HFFc6 (cell line): ENCODE results near the gene PRKD1. TPM values are rescaled to one million over a fixed set of nuclear protein-coding genes. Genes with fewer than 3 reads are reported as not detected.

ENCODE experiments used
- DNase-seq: peaks from one replicate; pipeline ENCODE4 v3.0.0-alpha.2; 2018
- H3K27ac Mint-ChIP-seq: 2 replicates; pipeline ENCODE4 v1.8.0; 2020; ENCODE audit warnings: mild to moderate bottlenecking, mixed read lengths
- H3K27me3 Mint-ChIP-seq: 2 replicates; pipeline ENCODE4 v1.8.0; 2021; ENCODE audit warnings: mild to moderate bottlenecking, moderate library complexity, mixed read lengths; ENCODE audit not compliant: insufficient read depth
- H3K36me3 Mint-ChIP-seq: 2 replicates; pipeline ENCODE4 v1.8.0; 2021; ENCODE audit warnings: low read depth, mixed read lengths
- H3K4me1 Mint-ChIP-seq: 2 replicates; pipeline ENCODE4 v1.8.0; 2020; ENCODE audit warnings: low read depth, mixed read lengths
- H3K4me3 Mint-ChIP-seq: 2 replicates; pipeline ENCODE4 v1.8.0; 2020; ENCODE audit warnings: mild to moderate bottlenecking, moderate library complexity, mixed read lengths
- H3K9me3 Mint-ChIP-seq: 2 replicates; pipeline ENCODE4 v1.8.0; 2020; ENCODE audit warnings: mild to moderate bottlenecking, mixed read lengths
- CTCF ChIP-seq: fragments of 200-600 bp; sonication (generic); IDR thresholded peaks from 2 replicates; pipeline ENCODE4 v1.5.0; 2021; ENCODE audit warnings: antibody characterized with exemption, mild to moderate bottlenecking
- total RNA-seq, 6 experiments: library from RNA; stranded (reverse); fragmentation: NEBNext Ultra II Directional; extraction: Animal tissue kit (Norgen Biotek cat#: 25700); gene quantifications; 2 replicates in 1 of 6; 3 replicates in 5 of 6; pipeline ENCODE4 v1.2.3, GENCODE V29; 2021

Gene PRKD1
- total RNA-seq, 6 experiments from 2014 or later, result 19.1 to 23.9 (median 21.7) TPM

- DNase-seq, result no peak
- H3K27ac Mint-ChIP-seq, result no peak overlapping the region
- no peak overlapping the region for H3K4me3 Mint-ChIP-seq
- TF ChIP-seq CTCF, result no peak
- no peaks in the 10 kb centered on the region for H3K9me3 Mint-ChIP-seq
- H3K36me3 Mint-ChIP-seq, result no peaks in the 10 kb centered on the region
- no peaks in the 10 kb centered on the region for H3K27me3 Mint-ChIP-seq
- H3K4me1 Mint-ChIP-seq, result peaks cover 27% of the 10 kb centered on the region
Observed at GRCh38 chr14:29820785-29821184, 106.9 kb downstream of the PRKD1 start.

DNA sequence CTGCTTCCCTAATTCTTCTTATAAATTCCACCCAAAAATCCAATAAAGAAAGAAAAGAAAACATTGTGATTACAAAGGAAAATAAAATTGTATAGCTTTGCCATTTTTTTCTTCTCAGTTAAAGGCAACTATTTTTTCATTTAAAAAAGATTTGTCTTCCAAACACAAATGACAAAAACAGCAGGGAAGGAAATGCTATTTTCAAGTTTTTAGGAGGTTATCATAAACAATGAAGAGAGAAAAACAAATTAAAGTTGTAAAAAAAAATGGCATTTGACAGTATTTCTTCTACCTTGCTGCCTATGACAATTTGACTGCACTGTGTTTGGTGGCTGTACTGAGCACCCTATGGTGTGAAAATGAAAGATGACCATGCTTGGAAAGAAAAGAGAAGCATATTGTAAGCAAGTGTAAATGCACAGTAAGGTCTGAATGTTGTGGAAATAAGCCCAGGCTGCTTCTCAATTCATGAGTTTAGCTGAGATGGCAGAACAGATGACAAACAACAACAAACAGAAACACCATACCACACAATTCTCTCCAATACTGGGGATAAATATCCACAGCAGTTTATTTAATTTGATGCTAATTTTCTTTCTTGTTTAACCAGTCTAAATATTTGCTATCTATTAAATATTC, 109.8 kb downstream of the PRKD1 start:
- H3K36me3 Mint-ChIP-seq, result no peaks in the 10 kb centered on the region
- no peak for DNase-seq
- H3K4me3 Mint-ChIP-seq, result no peak overlapping the region
- no peak for TF ChIP-seq CTCF
- H3K9me3 Mint-ChIP-seq, result no peaks in the 10 kb centered on the region
- no peak overlapping the region for H3K27ac Mint-ChIP-seq
- H3K27me3 Mint-ChIP-seq, result no peaks in the 10 kb centered on the region; the same call in 1 of the 2 replicates
- peaks cover 21% of the 10 kb centered on the region; the same call in 1 of the 2 replicates for H3K4me1 Mint-ChIP-seq

DNA sequence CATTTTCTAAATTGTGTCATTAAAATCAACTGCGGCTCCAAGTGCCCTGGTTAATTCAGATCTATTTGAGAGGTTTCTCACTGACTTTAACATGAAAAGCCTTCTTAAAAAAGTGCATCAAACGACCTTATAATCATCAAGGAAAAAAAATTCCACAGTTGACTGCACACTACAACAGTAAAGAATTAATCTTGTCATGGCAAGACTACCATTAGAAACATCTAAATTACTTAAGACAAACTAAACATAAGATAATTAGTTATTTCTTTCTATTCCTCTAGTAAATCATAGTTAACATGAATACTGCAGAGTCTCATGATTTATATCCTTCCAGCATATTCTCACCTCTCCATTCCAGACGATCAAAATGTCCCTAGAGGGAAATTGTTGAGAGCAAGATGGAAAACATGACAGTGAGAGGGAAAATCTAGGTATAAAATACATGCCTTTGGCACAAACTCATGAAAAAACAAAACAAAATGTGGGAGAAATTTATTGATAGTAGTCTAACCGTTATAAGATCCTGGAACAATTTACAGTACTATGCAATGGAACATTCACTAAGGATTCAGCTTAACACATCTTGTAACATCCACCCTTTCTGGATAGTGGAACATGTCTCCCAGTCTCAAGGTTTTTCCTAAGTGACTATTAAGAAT, 112.5 kb downstream of the PRKD1 start:
- Mint-ChIP-seq H3K9me3 (no peaks in the 10 kb centered on the region), H3K27ac (no peak overlapping the region), H3K4me3 (no peak overlapping the region), H3K36me3 (peaks cover 5% of the 10 kb centered on the region; the same call in 1 of the 2 replicates), H3K4me1 (peaks cover 5% of the 10 kb centered on the region; the same call in 1 of the 2 replicates), H3K27me3 (no peaks in the 10 kb centered on the region; the same call in 1 of the 2 replicates)
- no peak for DNase-seq
- TF ChIP-seq CTCF, result no peak

GRCh38 chr14:29814156-29815015, 113.3 kb downstream of the PRKD1 start:
- DNase-seq, result no peak
- TF ChIP-seq CTCF, result no peak
- H3K9me3 Mint-ChIP-seq, result no peaks in the 10 kb centered on the region
- H3K27ac Mint-ChIP-seq, result no peak overlapping the region
- no peaks in the 10 kb centered on the region; the same call in 1 of the 2 replicates for H3K27me3 Mint-ChIP-seq
- H3K4me1 Mint-ChIP-seq, result peaks cover 5% of the 10 kb centered on the region; the same call in 1 of the 2 replicates
- H3K36me3 Mint-ChIP-seq, result peaks cover 5% of the 10 kb centered on the region; the same call in 1 of the 2 replicates
- H3K4me3 Mint-ChIP-seq, result no peak overlapping the region

- Mint-ChIP-seq H3K27me3 (no peaks in the 10 kb centered on the region; the same call in 1 of the 2 replicates), H3K36me3 (peaks cover 5% of the 10 kb centered on the region; the same call in 1 of the 2 replicates), H3K4me1 (peaks cover 12% of the 10 kb centered on the region), H3K4me3 (no peak overlapping the region), H3K27ac (no peak overlapping the region), H3K9me3 (no peaks in the 10 kb centered on the region)
- no peak for TF ChIP-seq CTCF
- peak; percentile 4 for DNase-seq
Observed at GRCh38 chr14:29810682-29811081, 117.0 kb downstream of the PRKD1 start.
